Epithelial cell of alveolus of lung (primary cell): ENCODE results near the gene ARHGEF35. TPM values are rescaled to one million over a fixed set of nuclear protein-coding genes. Genes with fewer than 3 reads are reported as not detected.

Source experiments
- total RNA-seq: library from RNA; depleted of rRNA; stranded (reverse); fragments of >200 nt; gene quantifications from 2 replicates; pipeline ENCODE4 v1.2.1, GENCODE V29; 2015

ARHGEF35 gene
- total RNA-seq = 0.16 and 1.2 TPM in 2 replicates

DNA sequence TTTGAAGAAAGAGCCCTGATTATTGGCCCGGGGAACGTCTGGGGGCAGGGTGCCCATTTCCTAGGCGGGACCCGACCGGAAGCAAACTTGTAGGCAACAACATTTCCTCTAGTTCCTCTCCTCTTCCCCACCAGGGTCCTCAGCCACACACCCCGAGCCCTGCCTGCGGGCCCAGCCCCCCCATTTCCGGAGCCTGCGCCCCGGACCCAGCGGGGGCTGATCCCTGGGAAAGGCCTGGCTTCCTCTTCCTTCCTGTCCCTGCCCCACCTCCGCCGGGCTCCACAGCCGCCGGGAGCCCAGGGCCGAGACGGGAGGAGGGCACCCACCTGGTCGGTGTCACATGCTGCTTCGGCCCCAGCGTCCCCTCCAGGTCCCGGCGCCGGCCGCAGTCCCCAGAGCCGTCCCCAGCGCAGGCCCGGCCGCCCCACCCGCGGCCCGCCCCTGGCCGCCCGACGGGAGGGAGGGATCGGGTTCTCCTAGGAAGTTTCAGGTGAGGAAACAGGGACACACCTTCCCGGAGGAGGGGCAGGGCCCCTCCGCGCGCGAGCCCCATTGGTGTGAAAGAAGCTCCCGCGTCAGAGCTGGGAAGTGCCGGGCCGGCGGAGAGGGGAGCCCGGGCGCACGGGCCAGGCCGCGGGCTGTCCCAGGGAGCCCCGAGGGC, at the start of gene ARHGEF35:
ARHGEF35 (minus strand) TSS at position 622 of the 661 bp plus-strand sequence. CDS start 7,450 bp downstream, outside the sequence.

DNA sequence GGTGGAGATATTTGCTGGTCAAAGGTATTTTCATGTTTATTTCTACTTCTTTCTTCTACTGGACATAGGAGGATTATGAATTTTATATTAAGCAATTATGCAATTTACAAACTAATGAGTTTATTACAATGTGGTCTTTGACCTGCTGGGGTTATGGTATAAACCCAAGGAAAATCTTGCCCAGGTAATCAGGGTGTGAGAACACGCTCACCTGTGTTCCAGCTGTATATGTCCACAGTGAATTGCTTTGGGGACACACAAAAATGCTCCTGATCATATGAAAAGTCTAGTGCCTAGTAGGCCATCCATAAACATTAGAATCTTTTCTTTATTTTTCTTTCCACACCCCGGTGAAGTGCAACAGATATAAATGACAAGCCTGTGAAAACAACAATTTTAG, 43.7 kb upstream of the ARHGEF35 start, which contains the start of gene OR2A42:
OR2A42 (minus strand) TSS at position 241 of the 400 bp plus-strand sequence. CDS start 6,762 bp downstream, outside the sequence.

DNA sequence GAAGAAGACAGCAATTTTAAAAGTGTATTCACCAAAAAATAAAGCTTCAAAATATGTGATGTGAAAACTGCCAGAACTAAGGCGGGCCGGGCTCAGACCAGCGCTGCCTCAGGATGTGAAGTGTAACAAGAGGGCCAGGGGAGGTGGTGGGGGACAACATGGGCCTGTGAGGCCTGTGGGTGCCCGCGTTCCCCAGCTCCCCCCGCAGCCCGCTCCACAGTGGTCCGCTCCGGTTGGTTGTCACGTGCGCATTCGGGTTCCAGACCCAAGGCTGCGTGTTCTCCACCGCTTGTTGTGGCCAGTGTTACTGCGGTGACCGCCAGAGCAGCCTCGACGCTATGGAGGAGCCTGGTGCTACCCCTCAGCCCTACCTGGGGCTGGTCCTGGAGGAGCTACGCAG, 12.5 kb downstream of the ARHGEF35 start, which contains the start of gene CTAGE4:
CTAGE4 (plus strand) TSS at position 301 of the 400 bp plus-strand sequence; CDS start at position 339, 38 bp downstream.

Other genes starting within 250 kb of the ARHGEF35 start
- gene OR2F1, start 241.0 kb downstream of the ARHGEF35 start, total RNA-seq = not detected in 2 replicates
- not detected in 2 replicates for gene OR6B1, start 195.5 kb downstream of the ARHGEF35 start, total RNA-seq
- not detected in 2 replicates for gene OR2A5, start 146.9 kb downstream of the ARHGEF35 start, total RNA-seq
- gene OR2A25, start 126.0 kb downstream of the ARHGEF35 start, total RNA-seq = not detected in 2 replicates
- not detected in 2 replicates for gene OR2A12, start 109.6 kb downstream of the ARHGEF35 start, total RNA-seq
- not detected in 2 replicates for gene OR2A2, start 86.2 kb downstream of the ARHGEF35 start, total RNA-seq
- gene OR2A14, start 72.7 kb downstream of the ARHGEF35 start, total RNA-seq = not detected in 2 replicates
- 0.72 TPM in 1 of 2 replicates, not detected in the other for gene CTAGE4, start 12.4 kb downstream of the ARHGEF35 start, total RNA-seq
- not detected in 2 replicates for gene OR2A42, start 43.8 kb upstream of the ARHGEF35 start, total RNA-seq
- gene OR2A7, start 69.0 kb upstream of the ARHGEF35 start, total RNA-seq = 0.13 and 0.56 TPM in 2 replicates
- gene CTAGE8, start 73.5 kb upstream of the ARHGEF35 start, total RNA-seq = 0.08 and 0.26 TPM in 2 replicates
- 0.13 and 0.24 TPM in 2 replicates for gene OR2A1, start 116.6 kb upstream of the ARHGEF35 start, total RNA-seq
- gene ARHGEF5, start 159.6 kb upstream of the ARHGEF35 start, total RNA-seq = 1.7 and 3.4 TPM in 2 replicates
- gene NOBOX, start 207.9 kb upstream of the ARHGEF35 start, total RNA-seq = not detected in 2 replicates